HG03060 (cell line): Measurements from ENCODE around the gene MUC20.
"Not testable (repeated sequence)": the region's sequence is repeated elsewhere in the genome, so short reads cannot be mapped to it uniquely, and the experiment has no call there.

Experiments used
- ATAC-seq: cut with Tn5 transposase; IDR thresholded peaks from one replicate; pipeline ENCODE4 v1.9.1; 2021; ENCODE audit warnings: low read depth, moderate number of reproducible peaks; ENCODE audit not compliant: unreplicated experiment

MUC20 gene

GRCh38 chr3:195768414-195768813 is 47.6 kb downstream of the MUC20 start:
- ATAC-seq, result no peak

- no peak for ATAC-seq
Observed at GRCh38 chr3:195768831-195769303, 48.1 kb downstream of the MUC20 start.

DNA sequence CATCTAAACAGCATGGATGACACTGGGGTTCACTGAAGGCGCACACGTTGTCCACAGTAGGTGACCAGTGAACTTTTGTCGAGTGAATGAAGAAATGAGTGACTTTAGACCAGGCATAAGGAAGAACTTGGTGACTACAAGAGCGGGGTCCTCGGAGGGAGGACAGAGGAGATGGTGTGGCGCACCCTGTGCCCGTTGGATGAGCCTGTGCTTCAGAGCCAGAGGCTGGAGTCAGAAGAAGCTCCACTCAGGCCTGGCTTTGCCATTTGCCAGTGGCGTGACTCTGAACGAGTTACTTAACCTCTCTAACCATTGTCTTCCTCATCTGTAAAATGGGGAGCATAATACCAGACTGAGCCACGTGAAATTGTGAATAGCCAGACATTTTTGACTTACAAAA is 48.8 kb downstream of the MUC20 start:
- no peak for ATAC-seq

DNA sequence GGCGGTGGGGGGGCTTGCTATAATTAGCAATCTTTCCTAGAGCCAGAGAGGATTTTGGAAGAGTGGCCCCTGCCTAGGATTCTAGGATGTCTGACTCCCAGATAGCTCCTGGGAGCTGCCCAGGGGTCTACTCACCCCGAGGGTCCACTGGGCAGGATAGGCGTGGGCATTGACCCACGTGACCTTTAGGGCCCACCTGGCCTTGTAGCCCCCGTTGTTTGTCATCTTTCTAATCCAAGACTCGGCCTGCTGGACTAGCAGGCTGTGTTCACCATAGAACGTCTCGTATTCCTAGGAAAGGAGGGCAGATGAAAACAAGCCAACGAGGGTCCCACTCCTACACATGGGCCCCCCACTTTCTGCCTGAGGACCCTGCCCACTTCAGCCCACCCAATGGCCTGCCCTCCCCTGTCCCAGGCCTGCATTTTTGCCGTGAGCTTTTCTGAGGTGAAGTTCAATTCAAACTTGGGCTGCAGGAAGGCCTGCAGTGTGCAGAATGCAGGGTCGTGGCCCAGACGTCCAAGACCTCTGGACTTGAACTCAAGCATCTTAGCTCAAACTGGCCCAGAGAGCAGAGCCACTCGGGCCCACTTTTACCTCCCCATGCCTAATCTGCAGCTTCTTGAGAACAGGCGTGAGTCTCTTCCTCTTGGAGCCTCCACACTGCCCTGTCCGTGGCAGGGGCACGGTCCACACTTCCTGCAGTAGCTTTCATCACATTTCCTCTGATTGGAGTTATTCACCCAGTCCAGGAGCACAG is 49.5 kb downstream of the MUC20 start:
- ATAC-seq, result no peak

GRCh38 chr3:195770841-195771645 is 50.3 kb downstream of the MUC20 start:
- not testable (repeated sequence) for ATAC-seq

- no peak for ATAC-seq
Observed at GRCh38 chr3:195771646-195772300, 51.0 kb downstream of the MUC20 start.

DNA sequence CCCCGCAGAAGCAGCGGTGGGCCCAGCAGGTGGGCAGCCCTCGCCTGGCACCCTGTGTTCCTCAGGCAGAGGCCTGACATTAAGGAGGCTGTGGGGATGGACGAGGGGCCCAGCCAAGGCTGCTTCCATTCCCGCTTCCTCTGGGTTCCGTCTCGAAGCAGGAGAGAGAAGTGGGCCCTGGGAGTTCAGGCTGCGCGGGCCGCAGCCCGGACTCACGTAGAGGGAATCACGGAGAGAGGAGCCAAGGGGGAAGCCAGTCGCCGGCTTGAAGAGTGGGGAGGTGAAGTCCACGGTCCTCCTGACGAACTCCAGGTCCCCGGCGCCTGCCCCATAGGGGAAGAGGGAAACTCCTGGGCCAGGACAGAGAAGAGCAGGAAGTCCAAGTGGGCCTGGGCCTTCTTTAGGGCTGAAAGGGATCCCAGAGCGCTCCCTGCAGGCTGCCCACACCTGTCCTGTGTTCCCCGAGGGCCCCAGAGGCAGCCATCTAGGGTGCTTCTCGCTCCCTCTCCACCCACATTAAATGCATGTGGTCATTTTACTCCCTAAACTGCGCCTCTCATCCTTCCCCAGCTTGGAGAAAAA is 53.3 kb downstream of the MUC20 start:
- ATAC-seq, result no peak

GRCh38 chr3:195774917-195775316 is 54.1 kb downstream of the MUC20 start:
- no peak for ATAC-seq

DNA sequence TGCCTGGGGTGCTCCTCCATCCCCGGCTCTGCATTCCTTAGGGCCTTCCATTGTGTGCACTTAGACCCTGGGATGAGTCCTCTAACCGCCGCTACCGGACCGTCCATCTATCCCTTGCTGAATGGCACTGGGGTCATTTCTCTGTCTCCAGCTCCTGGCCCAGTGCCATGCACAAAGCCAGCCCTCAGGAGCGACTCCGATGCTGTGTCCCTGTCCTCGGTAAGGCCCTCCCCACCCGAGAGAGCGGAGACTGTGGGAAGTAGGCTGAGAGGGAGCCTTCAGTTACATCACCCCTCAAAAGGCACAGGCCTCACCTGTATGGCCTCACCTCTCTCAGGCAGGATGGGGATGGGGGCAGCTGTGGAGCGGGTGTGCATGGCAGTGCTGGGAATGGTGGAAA is 57.2 kb downstream of the MUC20 start:
- ATAC-seq, result no peak

GRCh38 chr3:195781236-195781635 is 60.5 kb downstream of the MUC20 start:
- not testable (repeated sequence) for ATAC-seq
